GM23248 (cell line): ENCODE results near the gene RPL22. TPM values are rescaled to one million over a fixed set of nuclear protein-coding genes. Genes with fewer than 3 reads are reported as not detected.

Experiments used
- DNase-seq: peaks from one replicate; pipeline ENCODE4 v3.0.0-alpha.2; 2015
- H2AFZ ChIP-seq: fragments of 200-600 bp; sonication (generic); 2 replicates; pipeline ENCODE4 v1.6.1; 2016; ENCODE audit warnings: antibody characterized with exemption
- H3F3A ChIP-seq: fragments of 200-600 bp; sonication (generic); 2 replicates; pipeline ENCODE4 v1.6.1; 2016; ENCODE audit warnings: mild to moderate bottlenecking, antibody characterized with exemption, mixed run types; ENCODE audit not compliant: insufficient read depth
- H3K27ac ChIP-seq: fragments of 200-600 bp; sonication (generic); 2 replicates; pipeline ENCODE4 v1.5.1; 2016; ENCODE audit warnings: mild to moderate bottlenecking
- H3K27me3 ChIP-seq: fragments of 200-600 bp; sonication (generic); replicated peaks from 2 replicates; pipeline ENCODE4 v1.6.1; 2016; ENCODE audit warnings: mild to moderate bottlenecking; ENCODE audit not compliant: insufficient read depth
- H3K36me3 ChIP-seq: fragments of 200-600 bp; sonication (generic); 2 replicates; pipeline ENCODE4 v1.6.1; 2016; ENCODE audit warnings: low read depth, mild to moderate bottlenecking
- H3K4me1 ChIP-seq: fragments of 200-600 bp; sonication (generic); 2 replicates; pipeline ENCODE4 v1.6.1; 2016; ENCODE audit warnings: mild to moderate bottlenecking; ENCODE audit not compliant: insufficient read depth
- H3K4me2 ChIP-seq: fragments of 200-600 bp; sonication (generic); one replicate; pipeline ENCODE4 v1.6.1; 2016; ENCODE audit warnings: mild to moderate bottlenecking; ENCODE audit not compliant: unreplicated experiment
- H3K4me3 ChIP-seq: fragments of 200-600 bp; sonication (generic); 2 replicates; pipeline ENCODE4 v1.5.1; 2016; ENCODE audit warnings: mild to moderate bottlenecking
- H3K79me2 ChIP-seq: fragments of 200-600 bp; sonication (generic); 2 replicates; pipeline ENCODE4 v1.6.1; 2016; ENCODE audit warnings: mild to moderate bottlenecking; ENCODE audit not compliant: insufficient read depth
- H3K9ac ChIP-seq: fragments of 200-600 bp; sonication (generic); 2 replicates; pipeline ENCODE4 v1.6.1; 2016; ENCODE audit warnings: mild to moderate bottlenecking
- H3K9me2 ChIP-seq: fragments of 200-600 bp; sonication (generic); 2 replicates; pipeline ENCODE4 v1.6.1; 2016; ENCODE audit warnings: mixed run types, mild to moderate bottlenecking, moderate library complexity; ENCODE audit not compliant: insufficient read depth
- H3K9me3 ChIP-seq: fragments of 200-600 bp; sonication (generic); one replicate; pipeline ENCODE4 v1.6.1; 2017; ENCODE audit warnings: low read depth
- H4K20me1 ChIP-seq: fragments of 200-600 bp; sonication (generic); 2 replicates; pipeline ENCODE4 v1.6.0; 2016; ENCODE audit not compliant: insufficient read depth
- EZH2 ChIP-seq: fragments of 200-600 bp; sonication (generic); IDR thresholded peaks from 2 replicates; pipeline ENCODE4 v1.6.1; 2018; ENCODE audit warnings: antibody characterized with exemption, mild to moderate bottlenecking; ENCODE audit not compliant: insufficient read depth, poor library complexity, severe bottlenecking
- EZH2phosphoT487 ChIP-seq: fragments of 200-600 bp; sonication (generic); IDR thresholded peaks from 2 replicates; pipeline ENCODE4 v1.6.1; 2018; ENCODE audit warnings: antibody characterized with exemption, moderate library complexity, mild to moderate bottlenecking, low read depth; ENCODE audit not compliant: insufficient read depth
- WGBS, 2 experiments: methylation state at CpG; one replicate each; pipeline ENCODE4 v1.1.6; 2015 to 2017; ENCODE audit warnings: low lambda C conversion rate in 2 of 2, low coverage in 1 of 2; ENCODE audit errors: missing lambda C conversion rate in 2 of 2; 5-methylcytosine and 5-hydroxymethylcytosine counted together
- in situ Hi-C: fragments of 300-500 bp; cut with MboI; formaldehyde crosslinking; loops from 2 replicates; pipeline ENCODE4 v1.15.0; 2020
- polyA plus RNA-seq: library from polyadenylated mRNA; unstranded; fragments of >200 nt; fragmentation: Nextera tagmentation; extraction: Ambion mirVana; gene quantifications from 2 replicates; pipeline ENCODE4 v1.2.1, GENCODE V29; 2016
- total RNA-seq: library from RNA; depleted of rRNA; stranded (reverse); fragments of >200 nt; shearing (Covaris generic); gene quantifications from 2 replicates; pipeline ENCODE4 v1.2.3, GENCODE V29; 2014

The RPL22 gene
- total and polyA plus RNA-seq, 2 experiments from 2014 or later, result 127 to 137 TPM

- no peaks in the 10 kb centered on the region for H3K79me2 ChIP-seq
- H3K4me3 ChIP-seq, result no peak overlapping the region
- H3K4me1 ChIP-seq, result no peaks in the 10 kb centered on the region
- H4K20me1 ChIP-seq, result no peaks in the 10 kb centered on the region
- no peaks in the 10 kb centered on the region for H3K9me2 ChIP-seq
- H3F3A ChIP-seq, result no peaks in the 10 kb centered on the region
- no peak overlapping the region for H3K4me2 ChIP-seq
- H3K36me3 ChIP-seq, result no peaks in the 10 kb centered on the region
- no peak for TF ChIP-seq EZH2
- no peak for TF ChIP-seq EZH2phosphoT487
- peaks cover 7% of the 10 kb centered on the region; the same call in 1 of the 2 replicates for H3K27me3 ChIP-seq
- in situ Hi-C loops, result no loop called here
- DNase-seq, result no peak
- H2AFZ ChIP-seq, result no peak overlapping the region
- H3K27ac ChIP-seq, result no peak overlapping the region
- H3K9ac ChIP-seq, result no peak overlapping the region
- H3K9me3 ChIP-seq, result no peaks in the 10 kb centered on the region
- WGBS, 2 experiments, result 42 to 47% methylated on average over 13 to 19 of the region's 19 CpGs
Observed at GRCh38 chr1:6166655-6167390, 32.6 kb downstream of the RPL22 start.

GRCh38 chr1:6166221-6166620 is 33.2 kb downstream of the RPL22 start:
- no peak overlapping the region for H3K27ac ChIP-seq
- H3K4me2 ChIP-seq, result no peak overlapping the region
- no peaks in the 10 kb centered on the region for H3K4me1 ChIP-seq
- H3K9me3 ChIP-seq, result no peaks in the 10 kb centered on the region
- no peaks in the 10 kb centered on the region for H3F3A ChIP-seq
- no peaks in the 10 kb centered on the region for H4K20me1 ChIP-seq
- no peaks in the 10 kb centered on the region for H3K79me2 ChIP-seq
- no peak for TF ChIP-seq EZH2
- TF ChIP-seq EZH2phosphoT487, result no peak
- H2AFZ ChIP-seq, result no peak overlapping the region
- H3K27me3 ChIP-seq, result peaks cover 7% of the 10 kb centered on the region; the same call in 1 of the 2 replicates
- H3K36me3 ChIP-seq, result no peaks in the 10 kb centered on the region
- H3K9ac ChIP-seq, result no peak overlapping the region
- WGBS, 2 experiments, result 38 to 39% methylated on average over 10 of the region's 10 CpGs
- no peak overlapping the region for H3K4me3 ChIP-seq
- DNase-seq, result no peak
- in situ Hi-C loops, result no loop called here
- H3K9me2 ChIP-seq, result no peaks in the 10 kb centered on the region

- H3K4me2 ChIP-seq, result no peak overlapping the region
- H3K9me3 ChIP-seq, result no peaks in the 10 kb centered on the region
- H3K27ac ChIP-seq, result no peak overlapping the region
- H3F3A ChIP-seq, result no peaks in the 10 kb centered on the region
- DNase-seq, result no peak
- WGBS, 2 experiments, result 47 to 56% methylated on average over 12 of the region's 12 CpGs
- H3K4me3 ChIP-seq, result no peak overlapping the region
- no peaks in the 10 kb centered on the region for H3K4me1 ChIP-seq
- H4K20me1 ChIP-seq, result no peaks in the 10 kb centered on the region
- no peaks in the 10 kb centered on the region for H3K36me3 ChIP-seq
- no peak overlapping the region for H2AFZ ChIP-seq
- no peak overlapping the region for H3K9ac ChIP-seq
- H3K9me2 ChIP-seq, result no peaks in the 10 kb centered on the region
- TF ChIP-seq EZH2 (no peak), EZH2phosphoT487 (no peak)
- in situ Hi-C loops, result no loop called here
- H3K27me3 ChIP-seq, result peaks cover 11% of the 10 kb centered on the region
- no peaks in the 10 kb centered on the region for H3K79me2 ChIP-seq
Observed at GRCh38 chr1:6165441-6165985, 33.9 kb downstream of the RPL22 start.

GRCh38 chr1:6165027-6165426 is 34.4 kb downstream of the RPL22 start:
- Histone ChIP-seq H3K79me2 (no peaks in the 10 kb centered on the region), H3K27ac (no peak overlapping the region), H3K27me3 (peaks cover 14% of the 10 kb centered on the region), H2AFZ (no peak overlapping the region), H3K4me1 (no peaks in the 10 kb centered on the region), H3K9me3 (no peaks in the 10 kb centered on the region), H3K9me2 (no peaks in the 10 kb centered on the region), H3F3A (no peaks in the 10 kb centered on the region), H3K4me3 (no peak overlapping the region), H3K9ac (no peak overlapping the region), H3K36me3 (no peaks in the 10 kb centered on the region), H3K4me2 (no peak overlapping the region), H4K20me1 (no peaks in the 10 kb centered on the region)
- DNase-seq, result no peak
- in situ Hi-C loops, result no loop called here
- WGBS, 2 experiments, result 45 to 52% methylated on average over 4 to 7 of the region's 7 CpGs
- TF ChIP-seq EZH2 (no peak), EZH2phosphoT487 (no peak)
